Stimulated activated CD4-positive, alpha-beta T cell treated with anti-CD3 and anti-CD28 coated beads, Interleukin-4, amount 100 ng/mL, for 48 hours (primary cell): ENCODE results near the gene RAB31.

Source experiments
- DNase-seq, 2 donors: peaks; one replicate each; pipeline ENCODE4 v3.0.0-alpha.2; 2020; ENCODE audit warnings: low read depth in 2 of 2

Gene RAB31

DNA sequence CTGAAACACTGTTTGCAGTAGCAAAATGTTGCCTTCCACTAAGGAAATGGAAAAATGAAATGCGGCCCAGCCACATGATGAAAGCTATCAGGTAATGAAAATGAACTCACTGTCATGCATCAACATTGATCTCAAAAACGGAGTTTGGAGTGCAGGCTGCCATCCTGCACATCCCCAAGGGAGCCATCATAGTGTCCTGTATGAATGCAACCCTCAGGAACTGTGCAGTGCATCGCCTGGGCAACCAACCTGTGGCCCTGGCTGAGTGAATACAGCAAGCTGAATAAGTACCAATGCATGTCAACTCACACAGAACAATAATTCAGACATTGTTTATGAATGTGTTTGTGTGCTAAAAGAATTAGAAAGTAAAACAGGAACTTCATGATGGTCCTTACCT, 154.6 kb downstream of the RAB31 start:
- DNase-seq: no peak

- no peak for DNase-seq
Observed at GRCh38 chr18:9863282-9863681, 155.2 kb downstream of the RAB31 start.

DNA sequence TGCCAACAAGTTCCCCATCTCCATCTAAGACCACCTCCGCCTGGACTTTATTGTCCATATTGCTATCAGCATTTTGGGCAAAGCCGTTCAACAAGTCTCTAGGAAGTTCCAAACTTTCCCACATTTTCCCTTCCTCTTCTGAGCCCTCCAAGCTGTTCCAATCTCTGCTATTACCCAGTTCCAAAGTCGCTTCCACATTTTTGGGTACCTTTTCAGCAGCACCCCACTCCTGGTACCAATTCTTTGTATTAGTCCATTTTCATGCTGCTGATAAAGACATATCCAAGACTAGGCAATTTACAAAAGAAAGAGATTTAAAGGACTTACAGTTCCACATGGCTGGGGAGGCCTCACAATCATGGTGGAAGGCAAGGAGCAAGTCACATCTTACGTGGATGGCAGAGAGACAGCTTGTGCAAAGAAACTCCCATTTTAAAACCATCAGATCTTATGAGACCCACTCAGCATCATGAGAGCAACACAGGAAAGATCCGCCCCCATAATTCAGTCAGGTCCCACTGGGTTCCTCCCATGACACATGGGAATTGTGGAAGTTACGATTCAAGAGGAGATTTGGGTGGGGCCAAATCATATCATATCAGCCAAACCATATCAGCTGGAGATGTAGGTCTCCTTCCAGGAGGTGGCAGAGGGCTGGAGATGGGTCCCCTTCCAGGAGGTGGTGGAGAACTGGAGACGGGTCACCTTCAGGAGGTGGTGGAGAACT, 157.8 kb downstream of the RAB31 start:
- no peak for DNase-seq

DNA sequence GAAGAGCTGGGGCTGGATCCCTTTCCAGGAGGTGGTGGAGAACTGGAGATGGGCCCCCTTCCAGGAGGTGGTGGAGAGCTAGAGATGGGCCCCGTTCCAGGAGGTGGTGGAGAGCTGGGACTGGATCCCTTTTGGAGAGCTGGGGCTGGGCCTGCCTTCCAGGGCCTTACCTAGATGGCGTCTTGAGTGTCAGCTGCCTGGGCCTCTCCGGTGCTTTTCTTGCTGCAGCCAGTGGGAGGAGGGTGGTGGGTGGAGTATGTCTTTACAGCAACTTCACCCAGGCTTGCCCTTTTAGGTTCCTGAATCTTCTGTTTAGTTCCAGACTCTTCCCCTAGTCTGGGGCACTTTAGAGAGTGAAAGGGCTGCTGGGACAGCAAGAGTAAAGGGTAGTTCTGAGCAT, 158.5 kb downstream of the RAB31 start:
- DNase-seq: no peak

DNA sequence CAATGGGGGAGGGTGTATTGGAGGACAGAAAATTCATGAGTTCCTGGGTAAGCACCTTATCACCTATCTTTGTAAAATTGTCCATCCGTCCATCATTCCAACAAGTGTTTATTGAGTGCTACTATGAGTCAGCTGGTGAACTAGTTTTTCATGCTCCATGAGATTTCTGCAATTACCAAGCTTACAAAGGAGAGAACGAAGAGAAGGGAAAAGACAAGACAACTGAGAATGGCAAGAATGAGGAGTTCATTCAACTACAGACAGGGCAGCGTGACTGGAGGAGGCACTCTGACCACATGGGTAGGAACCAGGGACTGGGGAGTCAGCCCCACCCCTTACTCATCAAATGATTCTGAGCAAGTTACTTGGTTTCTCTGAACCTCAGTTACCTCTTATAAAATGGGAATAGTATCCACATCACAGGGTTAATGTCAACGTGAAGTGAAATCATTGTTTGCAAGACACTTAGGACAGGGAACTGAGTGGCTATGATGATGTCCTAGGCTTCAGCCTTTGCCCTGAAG, 159.0 kb downstream of the RAB31 start:
- no peak for DNase-seq

GRCh38 chr18:9868857-9869714, 161.0 kb downstream of the RAB31 start:
- no peak for DNase-seq

GRCh38 chr18:9869715-9870430, 161.8 kb downstream of the RAB31 start:
- no peak for DNase-seq

GRCh38 chr18:9870431-9871008, 162.4 kb downstream of the RAB31 start:
- no peak for DNase-seq

GRCh38 chr18:9871244-9871746, 163.2 kb downstream of the RAB31 start:
- DNase-seq: no peak

GRCh38 chr18:9872823-9873222, 164.7 kb downstream of the RAB31 start:
- no peak for DNase-seq

GRCh38 chr18:9874728-9875127, 166.6 kb downstream of the RAB31 start:
- no peak for DNase-seq

DNA sequence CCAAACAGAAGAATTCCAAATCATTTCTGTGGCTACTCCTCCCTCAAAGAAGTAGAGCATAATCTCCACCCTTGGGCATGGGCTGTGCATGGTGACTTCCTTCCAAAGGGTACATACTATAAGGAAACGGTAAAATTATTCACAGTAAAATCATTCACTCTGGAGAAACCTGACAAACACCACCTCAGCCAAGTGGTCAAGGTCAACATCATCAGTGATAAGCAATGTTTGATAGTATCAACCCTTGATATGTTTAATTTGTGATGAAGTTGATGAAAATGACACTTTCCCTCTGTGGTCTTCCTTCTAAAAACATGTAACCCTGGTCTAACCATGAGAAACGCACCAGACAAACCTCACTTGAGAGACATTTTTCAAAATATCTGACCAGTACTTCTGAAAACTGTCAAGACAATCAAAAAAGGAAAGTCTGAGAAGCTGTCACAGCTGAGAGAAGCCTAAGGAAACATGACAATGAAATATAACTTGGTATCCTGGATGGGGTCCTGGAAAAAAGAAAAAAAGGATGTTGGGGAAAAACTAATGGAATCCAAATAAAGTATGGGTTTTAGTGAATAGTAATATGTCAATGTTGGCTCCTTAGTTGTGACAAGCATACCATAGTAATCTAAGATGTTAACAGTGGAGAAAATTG, 168.2 kb downstream of the RAB31 start:
- no peak for DNase-seq

GRCh38 chr18:9876867-9877654, 169.0 kb downstream of the RAB31 start:
- DNase-seq: peak in 1 of 2 donors; percentile 2

DNA sequence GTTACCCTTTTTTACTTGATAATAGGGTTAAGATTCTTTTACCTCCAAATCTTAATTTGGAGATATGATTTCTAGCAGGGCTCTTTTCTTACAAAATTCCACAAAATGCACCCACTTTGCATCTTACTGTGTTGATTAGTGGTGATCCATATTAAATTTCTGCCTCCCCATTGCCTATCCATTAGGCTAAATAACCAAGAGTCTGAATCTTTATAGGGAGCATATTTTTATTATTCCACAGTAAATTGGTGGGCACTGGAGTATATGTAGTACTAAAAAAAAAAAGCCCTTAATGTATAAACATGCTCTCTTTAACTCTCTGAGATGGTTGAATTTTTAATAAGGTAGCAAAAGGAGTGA, 169.5 kb downstream of the RAB31 start:
- DNase-seq: no peak

DNA sequence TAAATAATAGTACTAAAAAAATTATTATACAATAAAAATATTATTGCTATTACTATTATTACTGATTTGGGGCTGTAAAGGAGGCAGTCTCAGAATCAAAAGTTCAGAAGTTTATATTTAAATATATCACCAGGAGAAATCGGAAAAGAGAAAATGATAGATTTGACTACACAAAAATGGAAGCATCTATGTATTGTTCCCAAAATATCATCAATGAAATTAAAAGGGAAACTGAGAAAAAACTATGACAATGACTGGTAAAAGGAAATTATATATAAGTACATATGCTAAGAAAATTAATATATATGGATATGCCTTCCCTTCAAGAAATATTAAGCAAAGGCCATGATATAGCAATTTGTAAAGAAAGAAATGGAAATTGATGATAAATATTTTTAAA, 170.0 kb downstream of the RAB31 start:
- no peak for DNase-seq

- DNase-seq: no peak
Observed at GRCh38 chr18:9878783-9879242, 170.7 kb downstream of the RAB31 start.

- DNase-seq: no peak
Observed at GRCh38 chr18:9884090-9884489, 176.0 kb downstream of the RAB31 start.

DNA sequence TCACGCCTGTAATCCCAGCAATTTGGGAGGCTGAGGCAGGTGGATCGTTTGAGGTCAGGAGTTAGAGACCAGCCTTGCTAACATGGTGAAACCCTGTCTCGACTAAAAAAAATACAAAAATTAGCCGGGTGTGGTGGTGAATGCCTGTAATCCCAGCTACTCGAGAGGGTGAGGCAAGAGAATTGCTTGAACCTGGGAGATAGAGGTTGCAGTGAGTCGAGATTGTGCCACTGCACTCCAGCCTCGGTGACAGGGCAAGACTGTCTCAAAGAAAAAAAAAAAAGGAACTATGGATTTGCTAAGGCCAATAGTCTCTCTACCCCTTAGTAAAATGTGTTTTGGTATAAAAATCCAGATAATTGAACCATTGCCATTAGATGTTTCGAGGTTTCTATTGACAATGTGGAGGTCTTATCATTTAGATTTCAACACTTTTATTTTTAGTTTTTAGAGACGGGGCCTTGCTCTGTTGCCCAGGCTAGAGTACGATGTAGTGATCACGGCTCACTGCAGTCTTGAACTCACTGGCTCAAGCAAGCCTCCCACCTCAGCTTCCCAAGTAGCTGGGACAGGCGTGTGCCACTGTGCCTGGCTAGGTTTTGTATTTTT, 176.5 kb downstream of the RAB31 start:
- no peak for DNase-seq

GRCh38 chr18:9885170-9886004, 177.3 kb downstream of the RAB31 start, which contains the start of gene TXNDC2:
Gene TXNDC2, plus strand, starts transcription at chr18:9885973. Its CDS starts 708 bp downstream, at chr18:9886681.
- DNase-seq: no peak
